Measurements from ENCODE around the gene REEP3. TPM values are rescaled to one million over a fixed set of nuclear protein-coding genes. Genes with fewer than 3 reads are reported as not detected.

The REEP3 gene
- total RNA-seq, 4 donors from 2014 or later, result 22.8 to 36.7 (median 32.1) TPM

GRCh38 chr10:63584725-63585035 is 63.5 kb downstream of the REEP3 start:
- intact Hi-C loops (cut with DNase I; ENCODE audit: low total_unique reads) (loop anchor here (5.0 kb wide), 2 partner anchors 43 to 118 kb away; no protein-coding TSS in a partner anchor), in situ Hi-C loops (cut with MboI; ENCODE audit: low sequenced_read_pairs in 4 of 4) (no loop called here)
- H3K4me1 ChIP-seq, result peaks cover 49 to 53% of the 10 kb centered on the region in 2 donors
- no peak overlapping the region for H3K4me3 ChIP-seq
- DNase-seq (no peak), ATAC-seq (no peak)
- TF ChIP-seq CTCF (IDR thresholded peaks at IDR 0.05 in 4 of 5, conservative IDR thresholded peaks at IDR 0.05 in 1 of 5), result no peak
- no peak for TF ChIP-seq POLR2A (IDR thresholded peaks at IDR 0.05)
- H3K36me3 ChIP-seq, result no peaks in the 10 kb centered on the region
- H3K9me3 ChIP-seq, result no peaks in the 10 kb centered on the region
- H3K27me3 ChIP-seq, result no peaks in the 10 kb centered on the region
- H3K27ac ChIP-seq, result peak overlapping the region in 2 of 4 donors; percentile 46 to 63

DNA sequence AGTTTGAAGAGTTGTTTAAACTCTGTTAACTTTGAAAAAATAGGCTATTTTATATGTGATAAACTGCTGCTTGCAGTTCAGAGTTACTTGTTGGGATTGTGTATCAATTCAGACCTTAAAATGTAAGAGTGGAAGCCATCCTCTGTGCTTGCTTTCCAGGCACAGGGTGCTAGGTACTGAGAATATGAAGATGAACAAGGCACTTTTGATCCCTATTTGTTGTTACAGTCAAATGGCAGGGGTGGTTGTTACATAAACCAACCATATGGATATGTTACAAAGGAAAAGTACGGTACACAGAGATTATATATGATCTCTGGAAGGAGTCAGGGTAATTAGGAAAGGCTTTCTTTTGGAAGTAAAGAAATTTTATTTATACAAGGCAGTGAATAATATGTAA is 63.8 kb downstream of the REEP3 start:
- DNase-seq (no peak), ATAC-seq (no peak)
- in situ Hi-C loops (cut with MboI; ENCODE audit: low sequenced_read_pairs in 4 of 4) (no loop called here), intact Hi-C loops (cut with DNase I; ENCODE audit: low total_unique reads) (loop anchor here (5.0 kb wide), 2 partner anchors 42 to 117 kb away; no protein-coding TSS in a partner anchor)
- Histone ChIP-seq H3K27me3 (no peaks in the 10 kb centered on the region), H3K4me1 (peaks cover 48 to 50% of the 10 kb centered on the region in 2 donors), H3K9me3 (no peaks in the 10 kb centered on the region), H3K27ac (peak overlapping the region in 2 of 4 donors; percentile 46 to 63), H3K36me3 (no peaks in the 10 kb centered on the region), H3K4me3 (no peak overlapping the region)
- no peak for TF ChIP-seq CTCF (IDR thresholded peaks at IDR 0.05 in 4 of 5, conservative IDR thresholded peaks at IDR 0.05 in 1 of 5)
- TF ChIP-seq POLR2A (IDR thresholded peaks at IDR 0.05), result no peak

DNA sequence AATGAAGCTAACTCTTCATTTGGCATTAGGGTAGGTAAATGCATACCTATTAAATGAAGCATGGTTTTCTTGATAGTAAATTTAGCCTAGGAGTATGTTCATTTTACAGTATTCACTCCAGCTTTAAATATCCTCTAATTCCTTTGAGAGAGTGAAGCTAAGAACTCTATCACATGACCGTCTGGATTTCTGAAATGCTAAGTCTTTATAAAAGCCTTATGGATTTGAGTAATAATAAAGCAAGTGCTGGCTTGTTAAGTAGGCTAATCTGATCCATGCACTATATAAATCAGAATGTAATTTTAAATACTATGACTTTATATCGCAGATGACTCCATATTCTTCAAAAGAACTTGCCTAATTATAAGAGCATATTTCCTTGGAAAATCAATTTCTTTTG is 64.8 kb downstream of the REEP3 start:
- no peak overlapping the region for H3K4me3 ChIP-seq
- no peaks in the 10 kb centered on the region for H3K27me3 ChIP-seq
- peaks cover 48 to 52% of the 10 kb centered on the region in 2 donors for H3K4me1 ChIP-seq
- H3K36me3 ChIP-seq, result no peaks in the 10 kb centered on the region
- in situ Hi-C loops (cut with MboI; ENCODE audit: low sequenced_read_pairs in 4 of 4) (no loop called here), intact Hi-C loops (cut with DNase I; ENCODE audit: low total_unique reads) (loop anchor here (5.0 kb wide), 2 partner anchors 41 to 116 kb away; no protein-coding TSS in a partner anchor)
- H3K27ac ChIP-seq, result no peak overlapping the region
- DNase-seq, result no peak
- TF ChIP-seq CTCF (IDR thresholded peaks at IDR 0.05 in 4 of 5, conservative IDR thresholded peaks at IDR 0.05 in 1 of 5), result no peak
- no peak for TF ChIP-seq POLR2A (IDR thresholded peaks at IDR 0.05)
- no peak for ATAC-seq
- no peaks in the 10 kb centered on the region for H3K9me3 ChIP-seq

DNA sequence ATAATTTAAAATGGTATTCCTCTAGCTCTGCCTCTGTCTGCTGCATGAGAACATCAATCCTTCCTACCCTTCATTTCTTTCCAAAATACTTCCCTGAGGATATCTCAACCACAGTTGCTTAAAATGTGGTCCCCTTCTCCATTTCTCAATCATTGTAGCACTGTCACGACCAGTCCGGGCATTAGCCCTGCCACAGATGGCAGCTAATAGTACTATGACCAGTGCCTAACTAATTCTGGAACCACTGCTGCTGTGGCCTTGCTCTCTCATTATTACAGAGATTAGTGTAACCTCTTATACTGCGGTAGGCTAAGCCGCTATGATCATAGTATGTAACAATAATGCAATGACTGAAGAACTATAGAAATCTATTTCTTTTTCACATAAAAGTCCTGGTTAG is 66.0 kb downstream of the REEP3 start:
- Histone ChIP-seq H3K4me1 (peaks cover 48 to 49% of the 10 kb centered on the region in 2 donors), H3K9me3 (no peaks in the 10 kb centered on the region), H3K36me3 (no peaks in the 10 kb centered on the region), H3K27ac (no peak overlapping the region), H3K27me3 (no peaks in the 10 kb centered on the region), H3K4me3 (no peak overlapping the region)
- intact Hi-C loops (cut with DNase I; ENCODE audit: low total_unique reads), result loop anchor here (5.0 kb wide), 2 partner anchors 40 to 115 kb away; no protein-coding TSS in a partner anchor
- DNase-seq (no peak), ATAC-seq (no peak)
- TF ChIP-seq CTCF (IDR thresholded peaks at IDR 0.05 in 4 of 5, conservative IDR thresholded peaks at IDR 0.05 in 1 of 5), result no peak
- TF ChIP-seq POLR2A (IDR thresholded peaks at IDR 0.05), result no peak
- in situ Hi-C loops (cut with MboI; ENCODE audit: low sequenced_read_pairs in 4 of 4), result no loop called here
